Liver (tissue), 3 donors: Measurements from ENCODE around the gene EIF5B.

Experiments used
- EGR1 ChIP-seq, 2 donors: IDR thresholded peaks; 2 replicates each; pipeline ENCODE4 v1.6.1; 2016 to 2018; ENCODE audit warnings: antibody characterized with exemption in 2 of 2, low read depth in 2 of 2
- GABPA ChIP-seq, 2 donors: IDR thresholded peaks in 1 of 2; conservative IDR thresholded peaks in 1 of 2; 2 replicates each; pipeline ENCODE4 v1.6.1; 2016; ENCODE audit warnings: antibody characterized with exemption in 2 of 2, mild to moderate bottlenecking in 1 of 2, moderate library complexity in 1 of 2
- JUND ChIP-seq, 2 donors: IDR thresholded peaks; 2 replicates each; pipeline ENCODE4 v1.6.1; 2016; ENCODE audit warnings: antibody characterized with exemption in 2 of 2
- MAX ChIP-seq: IDR thresholded peaks from 2 replicates; pipeline ENCODE4 v1.6.1; 2016; ENCODE audit warnings: antibody characterized with exemption
- NR2F2 ChIP-seq: IDR thresholded peaks from 2 replicates; pipeline ENCODE4 v1.6.1; 2016; ENCODE audit warnings: antibody characterized with exemption
- RAD21 ChIP-seq, 2 donors: IDR thresholded peaks; 2 replicates each; pipeline ENCODE4 v1.6.1; 2016; ENCODE audit warnings: antibody characterized with exemption in 2 of 2, mild to moderate bottlenecking in 2 of 2
- RXRA ChIP-seq, 2 donors: IDR thresholded peaks; 2 replicates each; pipeline ENCODE4 v1.6.1; 2017 to 2018; ENCODE audit warnings: antibody characterized with exemption in 2 of 2, mild to moderate bottlenecking in 1 of 2
- SP1 ChIP-seq: IDR thresholded peaks from 2 replicates; pipeline ENCODE4 v1.6.1; 2018; ENCODE audit warnings: antibody characterized with exemption, mild to moderate bottlenecking
- TAF1 ChIP-seq: conservative IDR thresholded peaks from 2 replicates; pipeline ENCODE4 v1.6.1; 2016; ENCODE audit warnings: antibody characterized with exemption, mild to moderate bottlenecking
- YY1 ChIP-seq: IDR thresholded peaks from 2 replicates; pipeline ENCODE4 v1.6.1; 2016; ENCODE audit warnings: antibody characterized with exemption, mild to moderate bottlenecking
- ZBTB33 ChIP-seq: IDR thresholded peaks from 2 replicates; pipeline ENCODE4 v1.6.1; 2016; ENCODE audit warnings: antibody characterized with exemption
- TF ChIP-seq, protein P1 (sequence below): fragments of 150-350 bp; IDR thresholded peaks from 2 replicates; pipeline ENCODE4 v1.5.1; 2017; ENCODE audit warnings: improper control_type of control experiment, low read depth, low read length; ENCODE audit not compliant: missing input control
- TF ChIP-seq, protein P2 (sequence below): IDR thresholded peaks from 2 replicates; pipeline ENCODE4 v1.6.1; 2016; ENCODE audit warnings: antibody characterized with exemption, mild to moderate bottlenecking
- TF ChIP-seq, protein P3 (sequence below): IDR thresholded peaks from 2 replicates; pipeline ENCODE4 v1.6.1; 2016; ENCODE audit warnings: antibody characterized with exemption
- donor health status: healthy.
- donor health status: healthy.

- TF ChIP-seq, protein P1, sequence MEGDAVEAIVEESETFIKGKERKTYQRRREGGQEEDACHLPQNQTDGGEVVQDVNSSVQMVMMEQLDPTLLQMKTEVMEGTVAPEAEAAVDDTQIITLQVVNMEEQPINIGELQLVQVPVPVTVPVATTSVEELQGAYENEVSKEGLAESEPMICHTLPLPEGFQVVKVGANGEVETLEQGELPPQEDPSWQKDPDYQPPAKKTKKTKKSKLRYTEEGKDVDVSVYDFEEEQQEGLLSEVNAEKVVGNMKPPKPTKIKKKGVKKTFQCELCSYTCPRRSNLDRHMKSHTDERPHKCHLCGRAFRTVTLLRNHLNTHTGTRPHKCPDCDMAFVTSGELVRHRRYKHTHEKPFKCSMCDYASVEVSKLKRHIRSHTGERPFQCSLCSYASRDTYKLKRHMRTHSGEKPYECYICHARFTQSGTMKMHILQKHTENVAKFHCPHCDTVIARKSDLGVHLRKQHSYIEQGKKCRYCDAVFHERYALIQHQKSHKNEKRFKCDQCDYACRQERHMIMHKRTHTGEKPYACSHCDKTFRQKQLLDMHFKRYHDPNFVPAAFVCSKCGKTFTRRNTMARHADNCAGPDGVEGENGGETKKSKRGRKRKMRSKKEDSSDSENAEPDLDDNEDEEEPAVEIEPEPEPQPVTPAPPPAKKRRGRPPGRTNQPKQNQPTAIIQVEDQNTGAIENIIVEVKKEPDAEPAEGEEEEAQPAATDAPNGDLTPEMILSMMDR: peak; percentile 11
- TF ChIP-seq, protein P2, sequence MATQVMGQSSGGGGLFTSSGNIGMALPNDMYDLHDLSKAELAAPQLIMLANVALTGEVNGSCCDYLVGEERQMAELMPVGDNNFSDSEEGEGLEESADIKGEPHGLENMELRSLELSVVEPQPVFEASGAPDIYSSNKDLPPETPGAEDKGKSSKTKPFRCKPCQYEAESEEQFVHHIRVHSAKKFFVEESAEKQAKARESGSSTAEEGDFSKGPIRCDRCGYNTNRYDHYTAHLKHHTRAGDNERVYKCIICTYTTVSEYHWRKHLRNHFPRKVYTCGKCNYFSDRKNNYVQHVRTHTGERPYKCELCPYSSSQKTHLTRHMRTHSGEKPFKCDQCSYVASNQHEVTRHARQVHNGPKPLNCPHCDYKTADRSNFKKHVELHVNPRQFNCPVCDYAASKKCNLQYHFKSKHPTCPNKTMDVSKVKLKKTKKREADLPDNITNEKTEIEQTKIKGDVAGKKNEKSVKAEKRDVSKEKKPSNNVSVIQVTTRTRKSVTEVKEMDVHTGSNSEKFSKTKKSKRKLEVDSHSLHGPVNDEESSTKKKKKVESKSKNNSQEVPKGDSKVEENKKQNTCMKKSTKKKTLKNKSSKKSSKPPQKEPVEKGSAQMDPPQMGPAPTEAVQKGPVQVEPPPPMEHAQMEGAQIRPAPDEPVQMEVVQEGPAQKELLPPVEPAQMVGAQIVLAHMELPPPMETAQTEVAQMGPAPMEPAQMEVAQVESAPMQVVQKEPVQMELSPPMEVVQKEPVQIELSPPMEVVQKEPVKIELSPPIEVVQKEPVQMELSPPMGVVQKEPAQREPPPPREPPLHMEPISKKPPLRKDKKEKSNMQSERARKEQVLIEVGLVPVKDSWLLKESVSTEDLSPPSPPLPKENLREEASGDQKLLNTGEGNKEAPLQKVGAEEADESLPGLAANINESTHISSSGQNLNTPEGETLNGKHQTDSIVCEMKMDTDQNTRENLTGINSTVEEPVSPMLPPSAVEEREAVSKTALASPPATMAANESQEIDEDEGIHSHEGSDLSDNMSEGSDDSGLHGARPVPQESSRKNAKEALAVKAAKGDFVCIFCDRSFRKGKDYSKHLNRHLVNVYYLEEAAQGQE: no peak
- no peak for TF ChIP-seq MAX
- TF ChIP-seq NR2F2: no peak
- peak; percentile 54 to 68 for TF ChIP-seq RAD21 (IDR thresholded peaks at IDR 0.05)
- TF ChIP-seq ZBTB33: no peak
- TF ChIP-seq SP1: no peak
- TF ChIP-seq, protein P3, sequence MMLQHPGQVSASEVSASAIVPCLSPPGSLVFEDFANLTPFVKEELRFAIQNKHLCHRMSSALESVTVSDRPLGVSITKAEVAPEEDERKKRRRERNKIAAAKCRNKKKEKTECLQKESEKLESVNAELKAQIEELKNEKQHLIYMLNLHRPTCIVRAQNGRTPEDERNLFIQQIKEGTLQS: no peak
- TF ChIP-seq YY1: no peak
- TF ChIP-seq EGR1 (IDR thresholded peaks at IDR 0.05; ENCODE audit: low read depth in 2 of 2): no peak
- TF ChIP-seq TAF1: no peak
- TF ChIP-seq JUND (IDR thresholded peaks at IDR 0.05): no peak
- TF ChIP-seq RXRA (IDR thresholded peaks at IDR 0.05): no peak
- no peak for TF ChIP-seq GABPA (IDR thresholded peaks at IDR 0.05 in 1 of 2, conservative IDR thresholded peaks at IDR 0.05 in 1 of 2)
These were observed 105.6 kb downstream of the EIF5B start for GRCh38 chr2:99442837-99443236.
